ENCODE data around the gene CRX. TPM values are rescaled to one million over a fixed set of nuclear protein-coding genes. Genes with fewer than 3 reads are reported as not detected.

CRX gene
- total RNA-seq, 1 donor from 2014 or later = 0.19 TPM

DNA sequence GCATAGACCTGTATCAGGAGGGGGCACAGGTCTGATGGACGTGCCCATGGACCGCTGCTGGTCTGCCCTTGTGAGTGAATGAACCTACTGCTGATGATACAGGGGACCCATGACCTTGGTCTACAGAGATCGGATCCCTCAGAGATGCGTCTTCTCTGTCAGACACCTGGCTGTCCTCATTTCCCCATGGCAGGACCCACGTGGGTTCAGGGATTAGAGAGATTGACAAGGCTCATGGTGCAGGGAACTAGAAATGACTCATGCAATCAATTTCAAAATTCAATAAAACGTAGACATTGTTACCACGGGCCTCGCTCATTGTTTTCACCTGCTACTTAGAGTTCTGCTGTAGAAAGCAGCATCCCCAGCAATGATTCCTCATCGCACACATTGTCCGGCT, 16.4 kb upstream of the CRX start:
- Histone ChIP-seq H3K4me2 (no peak overlapping the region), H3K4me1 (no peaks in the 10 kb centered on the region), H2AFZ (replicated peaks) (no peak overlapping the region), H4K20me1 (ENCODE audit: low read depth) (no peaks in the 10 kb centered on the region), H3K36me3 (no peaks in the 10 kb centered on the region), H3K27me3 (no peaks in the 10 kb centered on the region), H3K9ac (no peak overlapping the region), H3K9me3 (ENCODE audit: low read depth) (peaks cover 5% of the 10 kb centered on the region), H3K27ac (no peak overlapping the region), H3K79me2 (ENCODE audit: low read depth) (no peaks in the 10 kb centered on the region), H3F3A (ENCODE audit: low read depth) (peaks cover 11% of the 10 kb centered on the region), H3K4me3 (no peak overlapping the region)
- Mint-ChIP-seq H3K4me3 (no peak overlapping the region), H3K27me3 (ENCODE audit: insufficient read depth, low read depth) (no peaks in the 10 kb centered on the region), H3K27ac (no peak overlapping the region), H3K4me1 (peaks cover 4% of the 10 kb centered on the region), H3K36me3 (peaks cover 5% of the 10 kb centered on the region), H3K9me3 (peaks cover 7% of the 10 kb centered on the region)
- TF ChIP-seq EZH2 (IDR thresholded peaks at IDR 0.05) = no peak
- no peak for TF ChIP-seq EZH2phosphoT487 (IDR thresholded peaks at IDR 0.05)
- TF ChIP-seq, protein P1, sequence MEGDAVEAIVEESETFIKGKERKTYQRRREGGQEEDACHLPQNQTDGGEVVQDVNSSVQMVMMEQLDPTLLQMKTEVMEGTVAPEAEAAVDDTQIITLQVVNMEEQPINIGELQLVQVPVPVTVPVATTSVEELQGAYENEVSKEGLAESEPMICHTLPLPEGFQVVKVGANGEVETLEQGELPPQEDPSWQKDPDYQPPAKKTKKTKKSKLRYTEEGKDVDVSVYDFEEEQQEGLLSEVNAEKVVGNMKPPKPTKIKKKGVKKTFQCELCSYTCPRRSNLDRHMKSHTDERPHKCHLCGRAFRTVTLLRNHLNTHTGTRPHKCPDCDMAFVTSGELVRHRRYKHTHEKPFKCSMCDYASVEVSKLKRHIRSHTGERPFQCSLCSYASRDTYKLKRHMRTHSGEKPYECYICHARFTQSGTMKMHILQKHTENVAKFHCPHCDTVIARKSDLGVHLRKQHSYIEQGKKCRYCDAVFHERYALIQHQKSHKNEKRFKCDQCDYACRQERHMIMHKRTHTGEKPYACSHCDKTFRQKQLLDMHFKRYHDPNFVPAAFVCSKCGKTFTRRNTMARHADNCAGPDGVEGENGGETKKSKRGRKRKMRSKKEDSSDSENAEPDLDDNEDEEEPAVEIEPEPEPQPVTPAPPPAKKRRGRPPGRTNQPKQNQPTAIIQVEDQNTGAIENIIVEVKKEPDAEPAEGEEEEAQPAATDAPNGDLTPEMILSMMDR (IDR thresholded peaks at IDR 0.05) = no peak
- DNase-seq (ENCODE audit: low spot score) = no peak

GRCh38 chr19:47806435-47806834, 15.3 kb upstream of the CRX start:
- Histone ChIP-seq H3K4me3 (no peak overlapping the region), H2AFZ (replicated peaks) (no peak overlapping the region), H3K4me1 (no peaks in the 10 kb centered on the region), H3K9me3 (ENCODE audit: low read depth) (no peaks in the 10 kb centered on the region), H4K20me1 (ENCODE audit: low read depth) (no peaks in the 10 kb centered on the region), H3K9ac (no peak overlapping the region), H3K79me2 (ENCODE audit: low read depth) (no peaks in the 10 kb centered on the region), H3K4me2 (no peak overlapping the region), H3K27ac (no peak overlapping the region), H3K36me3 (no peaks in the 10 kb centered on the region), H3K27me3 (no peaks in the 10 kb centered on the region), H3F3A (ENCODE audit: low read depth) (peaks cover 11% of the 10 kb centered on the region)
- Mint-ChIP-seq H3K4me3 (no peak overlapping the region), H3K4me1 (peaks cover 4% of the 10 kb centered on the region), H3K27ac (no peak overlapping the region), H3K9me3 (peaks cover 2% of the 10 kb centered on the region), H3K36me3 (no peaks in the 10 kb centered on the region), H3K27me3 (ENCODE audit: insufficient read depth, low read depth) (no peaks in the 10 kb centered on the region)
- DNase-seq (ENCODE audit: low spot score) = no peak
- TF ChIP-seq EZH2phosphoT487 (IDR thresholded peaks at IDR 0.05) = no peak
- TF ChIP-seq EZH2 (IDR thresholded peaks at IDR 0.05) = no peak
- TF ChIP-seq, protein P1 (IDR thresholded peaks at IDR 0.05) = no peak

DNA sequence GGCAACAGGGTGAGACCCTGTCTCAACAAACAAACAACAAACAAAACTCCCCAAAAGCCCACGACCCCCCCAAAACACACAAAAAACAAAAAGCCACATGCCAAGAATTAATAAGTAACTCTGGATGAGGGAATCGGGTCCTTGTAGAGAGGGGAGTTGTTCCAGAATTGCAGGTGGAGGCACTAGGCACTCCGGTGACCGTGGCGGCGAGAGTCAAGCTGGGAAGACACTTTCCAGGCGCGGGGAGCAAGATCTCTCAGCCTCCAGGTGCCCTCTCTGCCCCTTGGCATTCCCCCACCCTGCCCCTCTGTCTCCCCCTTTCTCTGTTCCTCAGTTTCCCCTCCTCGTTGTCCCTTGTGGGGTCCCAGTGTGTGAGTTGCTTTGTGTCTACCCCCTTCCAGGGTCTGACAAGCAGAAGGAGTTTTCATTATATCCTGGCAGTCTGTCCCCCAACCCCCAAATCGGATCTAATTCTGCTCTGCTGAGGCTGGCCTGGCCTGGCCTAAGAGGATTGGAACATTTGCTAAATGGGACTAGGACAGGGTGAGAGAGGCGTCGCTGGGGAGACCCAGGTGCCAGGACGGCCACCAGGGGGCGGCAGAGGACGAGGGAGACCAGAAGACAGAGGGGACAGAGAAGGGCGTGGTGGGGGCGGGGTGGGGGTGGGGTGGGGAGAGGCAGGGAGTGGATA, 8.3 kb upstream of the CRX start:
- H3K27me3 Mint-ChIP-seq (ENCODE audit: insufficient read depth, low read depth) = peaks cover 6% of the 10 kb centered on the region
- no peak overlapping the region for H3K4me3 ChIP-seq
- no peak overlapping the region for H3K27ac Mint-ChIP-seq
- no peaks in the 10 kb centered on the region for H3K36me3 ChIP-seq
- peaks cover 28% of the 10 kb centered on the region for H3F3A ChIP-seq (ENCODE audit: low read depth)
- H3K27ac ChIP-seq = no peak overlapping the region
- no peaks in the 10 kb centered on the region for H3K36me3 Mint-ChIP-seq
- peaks cover 12% of the 10 kb centered on the region for H3K4me1 ChIP-seq
- peak overlapping the region; percentile 69 for H2AFZ ChIP-seq (replicated peaks)
- no peaks in the 10 kb centered on the region for H3K9me3 ChIP-seq (ENCODE audit: low read depth)
- H4K20me1 ChIP-seq (ENCODE audit: low read depth) = no peaks in the 10 kb centered on the region
- no peak overlapping the region for H3K4me2 ChIP-seq
- H3K9ac ChIP-seq = no peak overlapping the region
- no peak for TF ChIP-seq EZH2 (IDR thresholded peaks at IDR 0.05)
- TF ChIP-seq, protein P1 (IDR thresholded peaks at IDR 0.05) = peak; percentile 76
- DNase-seq (ENCODE audit: low spot score) = peak; percentile 95
- H3K9me3 Mint-ChIP-seq = no peaks in the 10 kb centered on the region
- no peaks in the 10 kb centered on the region for H3K27me3 ChIP-seq
- no peak overlapping the region for H3K4me3 Mint-ChIP-seq
- H3K79me2 ChIP-seq (ENCODE audit: low read depth) = no peaks in the 10 kb centered on the region
- H3K4me1 Mint-ChIP-seq = peaks cover 6% of the 10 kb centered on the region

Measured in neural progenitor cell (in vitro differentiated cells).